K562 treated with DMSO at 1 percent for 12 hours (cell line): Measurements from ENCODE around the gene ZNF296. TPM values are rescaled to one million over a fixed set of nuclear protein-coding genes. Genes with fewer than 3 reads are reported as not detected.

Experiments
- total RNA-seq: library from RNA; unstranded; fragments of 300-600 nt; gene quantifications from 2 replicates; pipeline ENCODE4 v1.2.3, GENCODE V29; 2022; ENCODE audit not compliant: insufficient read depth

Gene ZNF296
- total RNA-seq: 4.0 and 6.2 TPM in 2 replicates

GRCh38 chr19:45076029-45076850 lies at the start of gene ZNF296:
Gene ZNF296, minus strand, starts transcription at chr19:45076478. Its CDS starts 105 bp downstream, at chr19:45076373.

GRCh38 chr19:45092747-45093678 lies 16.7 kb upstream of the ZNF296 start, which contains the start of gene PPP1R37:
Gene PPP1R37, plus strand, starts transcription at chr19:45093179. Its CDS starts 147 bp downstream, at chr19:45093326.

GRCh38 chr19:45079063-45079910 lies 3.0 kb upstream of the ZNF296 start, which contains the start of gene GEMIN7:
Gene GEMIN7, plus strand, starts transcription at chr19:45079260. Its CDS starts 10,855 bp downstream, at chr19:45090115.

DNA sequence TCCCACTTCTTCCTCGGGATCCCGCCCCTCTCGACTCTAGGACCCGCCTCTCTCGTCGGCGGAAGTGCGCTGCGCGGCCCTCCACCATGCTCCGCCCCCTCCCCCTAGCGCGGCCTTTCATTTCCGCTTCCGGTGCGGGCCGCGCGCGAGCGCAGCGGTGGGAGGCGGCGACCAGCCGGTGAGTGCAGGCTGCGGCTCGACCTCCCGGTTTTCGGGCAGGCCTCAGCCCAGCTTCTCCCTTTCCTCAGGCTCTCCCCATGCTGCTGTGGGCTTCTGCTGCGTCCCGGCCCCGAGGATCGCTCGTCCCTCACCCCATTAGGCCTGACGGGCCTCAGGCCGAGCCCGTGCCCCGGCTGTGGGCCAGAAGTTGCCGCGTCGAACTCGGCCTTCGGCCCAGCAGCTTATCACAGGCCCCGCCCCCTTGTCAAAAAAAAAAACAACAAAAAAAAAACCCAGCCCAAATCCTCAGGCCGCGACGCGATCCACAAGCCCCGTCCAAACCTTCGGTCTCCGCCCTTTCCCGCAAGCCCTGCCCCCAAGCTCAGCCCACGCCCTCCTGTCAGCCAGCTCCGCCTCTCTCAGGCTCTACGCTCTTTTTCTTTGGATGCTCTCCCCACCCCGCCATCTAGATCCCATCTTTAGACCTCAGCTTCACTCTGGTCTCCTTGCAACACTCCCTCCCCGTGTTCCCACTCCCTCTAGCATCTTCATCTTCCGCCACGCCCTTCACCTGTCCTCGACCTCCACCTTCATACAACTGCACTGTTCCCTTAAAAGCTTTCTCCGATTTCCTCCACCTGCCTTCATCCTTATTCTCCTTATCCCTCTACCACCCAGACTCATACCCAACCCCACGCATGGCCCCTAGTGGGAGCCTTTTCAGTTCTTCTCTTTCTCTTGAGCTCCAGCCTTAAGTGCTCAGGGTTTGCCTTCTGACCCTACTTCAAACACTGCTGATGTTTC lies 37.1 kb downstream of the ZNF296 start, which contains the start of gene CLASRP:
Gene CLASRP, plus strand, starts transcription at position 115 of the 963 bp plus-strand sequence. CDS start 1,168 bp downstream, outside the sequence.

Other genes starting within 250 kb of the ZNF296 start
- 80.1 and 110 TPM in 2 replicates for gene NECTIN2, start 230.2 kb downstream of the ZNF296 start, total RNA-seq
- gene TOMM40, start 185.2 kb downstream of the ZNF296 start, total RNA-seq: 89.4 and 92.1 TPM in 2 replicates
- gene APOE, start 170.7 kb downstream of the ZNF296 start, total RNA-seq: 886 and 1,766 TPM in 2 replicates
- gene APOC1, start 161.9 kb downstream of the ZNF296 start, total RNA-seq: 862 and 1,208 TPM in 2 replicates
- gene APOC4, start 134.2 kb downstream of the ZNF296 start, total RNA-seq: not detected in 2 replicates
- gene APOC2, start 130.4 kb downstream of the ZNF296 start, total RNA-seq: not detected in 2 replicates
- gene CLPTM1, start 121.1 kb downstream of the ZNF296 start, total RNA-seq: 66.2 and 105 TPM in 2 replicates
- 12.8 and 15.2 TPM in 2 replicates for gene RELB, start 75.0 kb downstream of the ZNF296 start, total RNA-seq
- 30.7 and 41.2 TPM in 2 replicates for gene CLASRP, start 37.4 kb downstream of the ZNF296 start, total RNA-seq
- gene GEMIN7, start 2.8 kb upstream of the ZNF296 start, total RNA-seq: 39.3 and 48.7 TPM in 2 replicates
- 14.3 and 29.4 TPM in 2 replicates for gene PPP1R37, start 16.7 kb upstream of the ZNF296 start, total RNA-seq
- 0.25 and 0.73 TPM in 2 replicates for gene NKPD1, start 84.5 kb upstream of the ZNF296 start, total RNA-seq
- gene TRAPPC6A, start 101.8 kb upstream of the ZNF296 start, total RNA-seq: 64.4 and 117 TPM in 2 replicates
- 25.7 and 29.9 TPM in 2 replicates for gene BLOC1S3, start 102.3 kb upstream of the ZNF296 start, total RNA-seq
- 16.3 and 18.8 TPM in 2 replicates for gene EXOC3L2, start 168.9 kb upstream of the ZNF296 start, total RNA-seq
- 17.2 and 27.0 TPM in 2 replicates for gene MARK4, start 174.8 kb upstream of the ZNF296 start, total RNA-seq
- not detected in 2 replicates for gene CKM, start 246.4 kb upstream of the ZNF296 start, total RNA-seq